Astrocyte (in vitro differentiated cells and primary cell): ENCODE data around the gene RAET1G.

Experiments used
- EZH2 ChIP-seq: IDR thresholded peaks from 2 replicates; pipeline ENCODE4 v1.6.1; 2012; ENCODE audit warnings: mild to moderate bottlenecking, low read length, inconsistent platforms; ENCODE audit not compliant: insufficient read depth
- TF ChIP-seq, protein P1 (sequence below): IDR thresholded peaks from 2 replicates; pipeline ENCODE4 v1.5.1; 2011; ENCODE audit warnings: low read depth, mild to moderate bottlenecking, inconsistent platforms, low read length, moderate library complexity; ENCODE audit not compliant: insufficient read depth

- TF ChIP-seq, protein P1, sequence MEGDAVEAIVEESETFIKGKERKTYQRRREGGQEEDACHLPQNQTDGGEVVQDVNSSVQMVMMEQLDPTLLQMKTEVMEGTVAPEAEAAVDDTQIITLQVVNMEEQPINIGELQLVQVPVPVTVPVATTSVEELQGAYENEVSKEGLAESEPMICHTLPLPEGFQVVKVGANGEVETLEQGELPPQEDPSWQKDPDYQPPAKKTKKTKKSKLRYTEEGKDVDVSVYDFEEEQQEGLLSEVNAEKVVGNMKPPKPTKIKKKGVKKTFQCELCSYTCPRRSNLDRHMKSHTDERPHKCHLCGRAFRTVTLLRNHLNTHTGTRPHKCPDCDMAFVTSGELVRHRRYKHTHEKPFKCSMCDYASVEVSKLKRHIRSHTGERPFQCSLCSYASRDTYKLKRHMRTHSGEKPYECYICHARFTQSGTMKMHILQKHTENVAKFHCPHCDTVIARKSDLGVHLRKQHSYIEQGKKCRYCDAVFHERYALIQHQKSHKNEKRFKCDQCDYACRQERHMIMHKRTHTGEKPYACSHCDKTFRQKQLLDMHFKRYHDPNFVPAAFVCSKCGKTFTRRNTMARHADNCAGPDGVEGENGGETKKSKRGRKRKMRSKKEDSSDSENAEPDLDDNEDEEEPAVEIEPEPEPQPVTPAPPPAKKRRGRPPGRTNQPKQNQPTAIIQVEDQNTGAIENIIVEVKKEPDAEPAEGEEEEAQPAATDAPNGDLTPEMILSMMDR = no peak
- TF ChIP-seq EZH2 = no peak
These were observed 1.4 kb upstream of the RAET1G start for GRCh38 chr6:149924206-149924932.
